Uterus (tissue), 4 donors: ENCODE data around the gene NCOA3. TPM values are rescaled to one million over a fixed set of nuclear protein-coding genes. Genes with fewer than 3 reads are reported as not detected.
"Not testable (repeated sequence)": the region's sequence is repeated elsewhere in the genome, so short reads cannot be mapped to it uniquely, and the experiment has no call there.

Experiments
- DNase-seq, 2 donors: peaks; one replicate each; pipeline ENCODE4 v3.0.0-alpha.2; 2019 to 2020
- H3K27ac ChIP-seq, 2 donors: fragments of 200-600 bp; sonication (generic); 1 replicate in 1 of 2; 2 replicates in 1 of 2; pipeline ENCODE4 v1.5.1; 2016 to 2018
- H3K27me3 ChIP-seq, 2 donors: fragments of 200-600 bp; sonication (generic); one replicate each; pipeline ENCODE4 v1.5.1; 2018 to 2019; ENCODE audit warnings: control low read depth in 1 of 2
- H3K36me3 ChIP-seq, 2 donors: fragments of 200-600 bp; sonication (generic); one replicate each; pipeline ENCODE4 v1.5.1; 2019; ENCODE audit warnings: control low read depth in 1 of 2
- H3K4me1 ChIP-seq, 2 donors: fragments of 200-600 bp; sonication (generic); one replicate each; pipeline ENCODE4 v1.5.1; 2018 to 2019; ENCODE audit warnings: control low read depth in 1 of 2
- H3K4me3 ChIP-seq, 2 donors: fragments of 200-600 bp; sonication (generic); 1 replicate in 1 of 2; 2 replicates in 1 of 2; pipeline ENCODE4 v1.5.1; 2018 to 2019; ENCODE audit warnings: mild to moderate bottlenecking in 1 of 2
- H3K9me3 ChIP-seq, 2 donors: fragments of 200-600 bp; sonication (generic); one replicate each; pipeline ENCODE4 v1.5.1; 2019; ENCODE audit warnings: control low read depth in 1 of 2
- CTCF ChIP-seq, 4 experiments: fragments of 200-600 bp in 2 of 4; fragments of 450-650 bp in 2 of 4; sonication (generic) in 2 of 4; IDR thresholded peaks; one replicate each; pipeline ENCODE4 v1.5.1; 2016 to 2019; ENCODE audit warnings: antibody characterized with exemption in 4 of 4, mild to moderate bottlenecking in 2 of 4, moderate library complexity in 1 of 4
- POLR2A ChIP-seq, 2 donors: fragments of 450-650 bp; IDR thresholded peaks; one replicate each; pipeline ENCODE4 v1.6.1; 2016; ENCODE audit warnings: antibody characterized with exemption in 2 of 2, mild to moderate bottlenecking in 1 of 2, moderate library complexity in 1 of 2
- intact Hi-C: fragments of 100-400 bp; cut with DNase I; formaldehyde crosslinking; loops from one replicate; pipeline ENCODE4 v1.15.1; 2023; ENCODE audit warnings: low total_unique reads
- total RNA-seq, 4 donors: library from RNA; depleted of rRNA in 3 of 4; stranded (reverse); fragments of >200 nt in 3 of 4; gene quantifications; one replicate each; pipeline versions ENCODE4 v1.1.0 to v1.2.4, GENCODE V29; 2014 to 2023
- donor health status: DM: yes; HTN: yes; CAD: no.

NCOA3 gene
- total RNA-seq, 4 donors from 2014 or later = 27.9 to 59.2 (median 44.2) TPM

GRCh38 chr20:47455133-47456040 lies 46.3 kb upstream of the NCOA3 start:
- no peak overlapping the region for H3K4me3 ChIP-seq
- intact Hi-C loops = no loop called here
- TF ChIP-seq POLR2A (IDR thresholded peaks at IDR 0.05) (no peak), CTCF (IDR thresholded peaks at IDR 0.05) (no peak)
- H3K27ac ChIP-seq = no peak overlapping the region
- H3K4me1 ChIP-seq = no peaks in the 10 kb centered on the region
- H3K27me3 ChIP-seq = no peaks in the 10 kb centered on the region
- no peaks in the 10 kb centered on the region for H3K9me3 ChIP-seq
- DNase-seq = no peak
- H3K36me3 ChIP-seq = no peaks in the 10 kb centered on the region

GRCh38 chr20:47456041-47456537 lies 45.6 kb upstream of the NCOA3 start:
- TF ChIP-seq POLR2A (IDR thresholded peaks at IDR 0.05) (no peak), CTCF (IDR thresholded peaks at IDR 0.05) (no peak)
- no peak overlapping the region for H3K27ac ChIP-seq
- no peaks in the 10 kb centered on the region for H3K4me1 ChIP-seq
- DNase-seq = no peak
- intact Hi-C loops = no loop called here
- no peak overlapping the region for H3K4me3 ChIP-seq
- H3K36me3 ChIP-seq = no peaks in the 10 kb centered on the region
- H3K9me3 ChIP-seq = no peaks in the 10 kb centered on the region
- no peaks in the 10 kb centered on the region for H3K27me3 ChIP-seq

GRCh38 chr20:47456952-47457724 lies 44.5 kb upstream of the NCOA3 start:
- Histone ChIP-seq H3K9me3 (no peaks in the 10 kb centered on the region), H3K4me1 (no peaks in the 10 kb centered on the region), H3K27ac (no peak overlapping the region), H3K27me3 (no peaks in the 10 kb centered on the region), H3K4me3 (no peak overlapping the region), H3K36me3 (no peaks in the 10 kb centered on the region)
- no peak for TF ChIP-seq POLR2A (IDR thresholded peaks at IDR 0.05)
- TF ChIP-seq CTCF (IDR thresholded peaks at IDR 0.05) = no peak
- intact Hi-C loops = no loop called here
- no peak for DNase-seq

GRCh38 chr20:47458280-47459050 lies 43.2 kb upstream of the NCOA3 start:
- H3K4me3 ChIP-seq, H3K27ac ChIP-seq, intact Hi-C loops, H3K9me3 ChIP-seq, H3K27me3 ChIP-seq, H3K36me3 ChIP-seq, H3K4me1 ChIP-seq, DNase-seq: not testable (repeated sequence)

GRCh38 chr20:47459344-47460073 lies 42.2 kb upstream of the NCOA3 start:
- intact Hi-C loops = no loop called here
- Histone ChIP-seq H3K4me1 (no peaks in the 10 kb centered on the region), H3K36me3 (no peaks in the 10 kb centered on the region)

GRCh38 chr20:47460761-47461112 lies 41.0 kb upstream of the NCOA3 start:
- H3K4me3 ChIP-seq, H3K36me3 ChIP-seq, DNase-seq, H3K9me3 ChIP-seq, H3K27me3 ChIP-seq, H3K4me1 ChIP-seq, H3K27ac ChIP-seq, intact Hi-C loops: not testable (repeated sequence)

More at GRCh38 chr20:47459344-47460073, 42.2 kb upstream of the NCOA3 start:
- no peak overlapping the region for H3K4me3 ChIP-seq
- DNase-seq = no peak
- H3K9me3 ChIP-seq = no peaks in the 10 kb centered on the region
- H3K27ac ChIP-seq = no peak overlapping the region
- TF ChIP-seq POLR2A (IDR thresholded peaks at IDR 0.05) (no peak), CTCF (IDR thresholded peaks at IDR 0.05) (no peak)
- H3K27me3 ChIP-seq = no peaks in the 10 kb centered on the region
